Measurements from ENCODE around the gene MRPS9. TPM values are rescaled to one million over a fixed set of nuclear protein-coding genes. Genes with fewer than 3 reads are reported as not detected.

The MRPS9 gene
- total RNA-seq, 1 experiment from 2014 or later, result 49.7 TPM

DNA sequence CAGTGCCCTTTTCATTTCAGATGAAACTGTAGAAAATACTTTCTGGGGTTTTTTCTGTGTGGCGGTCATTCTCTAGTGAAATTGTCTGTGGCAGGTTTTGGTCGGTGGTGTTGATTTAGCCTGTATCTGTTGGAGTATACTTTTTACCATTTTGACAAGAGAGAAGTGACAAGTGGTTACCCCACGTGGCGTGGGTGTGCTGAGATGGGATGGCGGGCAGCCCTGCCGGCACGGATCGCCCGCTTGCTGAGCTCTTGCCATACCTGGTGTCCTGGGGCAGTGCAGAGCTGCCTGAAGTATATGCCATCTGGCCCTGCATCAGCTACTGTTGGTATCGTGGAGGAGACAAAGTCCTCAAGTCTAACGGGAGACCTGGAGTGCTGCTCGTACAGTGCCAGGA, 64.1 kb downstream of the MRPS9 start (continued):
- TF ChIP-seq, protein P1, sequence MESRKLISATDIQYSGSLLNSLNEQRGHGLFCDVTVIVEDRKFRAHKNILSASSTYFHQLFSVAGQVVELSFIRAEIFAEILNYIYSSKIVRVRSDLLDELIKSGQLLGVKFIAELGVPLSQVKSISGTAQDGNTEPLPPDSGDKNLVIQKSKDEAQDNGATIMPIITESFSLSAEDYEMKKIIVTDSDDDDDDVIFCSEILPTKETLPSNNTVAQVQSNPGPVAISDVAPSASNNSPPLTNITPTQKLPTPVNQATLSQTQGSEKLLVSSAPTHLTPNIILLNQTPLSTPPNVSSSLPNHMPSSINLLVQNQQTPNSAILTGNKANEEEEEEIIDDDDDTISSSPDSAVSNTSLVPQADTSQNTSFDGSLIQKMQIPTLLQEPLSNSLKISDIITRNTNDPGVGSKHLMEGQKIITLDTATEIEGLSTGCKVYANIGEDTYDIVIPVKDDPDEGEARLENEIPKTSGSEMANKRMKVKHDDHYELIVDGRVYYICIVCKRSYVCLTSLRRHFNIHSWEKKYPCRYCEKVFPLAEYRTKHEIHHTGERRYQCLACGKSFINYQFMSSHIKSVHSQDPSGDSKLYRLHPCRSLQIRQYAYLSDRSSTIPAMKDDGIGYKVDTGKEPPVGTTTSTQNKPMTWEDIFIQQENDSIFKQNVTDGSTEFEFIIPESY (IDR thresholded peaks at IDR 0.05; ENCODE audit: extremely low read depth, insufficient replicate concordance, low read length), result no peak
- no peak for TF ChIP-seq SIN3A (IDR thresholded peaks at IDR 0.05; ENCODE audit: low read depth)
- TF ChIP-seq EGR1 (IDR thresholded peaks at IDR 0.05; ENCODE audit: low read depth), result no peak

- Histone ChIP-seq H3K4me2 (ENCODE audit: low read length) (peak overlapping the region; percentile 52), H2AFZ (ENCODE audit: low read depth, low read length, poor library complexity, severe bottlenecking) (no peak overlapping the region), H3K4me1 (ENCODE audit: control insufficient read depth in 1 of 2, insufficient read depth in 2 of 2, low read length in 2 of 2) (peaks cover 17 to 29% of the 10 kb centered on the region in 2 experiments), H3K9me2 (ENCODE audit: insufficient read depth) (no peaks in the 10 kb centered on the region), H3K36me3 (ENCODE audit: control insufficient read depth in 1 of 2, insufficient read depth in 2 of 2, low read length in 2 of 2) (no peaks in the 10 kb centered on the region; a peak in 1 of 4 replicates), H3K27me3 (ENCODE audit: insufficient read depth, low read length) (no peaks in the 10 kb centered on the region), H3K9ac (ENCODE audit: low read length) (no peak overlapping the region; the same call in 1 of the 2 replicates), H3K27ac (ENCODE audit: low read depth, low read length) (peak overlapping the region; percentile 36; the same call in 1 of the 2 replicates), H4K20me1 (ENCODE audit: insufficient read depth) (no peaks in the 10 kb centered on the region), H3K4me3 (replicated peaks in 1 of 2; ENCODE audit: low read depth in 1 of 2, low read length in 2 of 2) (no peak overlapping the region), H3K79me2 (ENCODE audit: insufficient read depth, low read length) (no peaks in the 10 kb centered on the region), H3K9me3 (ENCODE audit: control insufficient read depth in 1 of 2, insufficient read depth in 1 of 2, low read depth in 1 of 2, low read length in 2 of 2) (no peaks in the 10 kb centered on the region)
- peak; percentile 97 for ATAC-seq
- TF ChIP-seq RAD21 (IDR thresholded peaks at IDR 0.05; ENCODE audit: low read depth) (no peak), SP1 (IDR thresholded peaks at IDR 0.05; ENCODE audit: low read depth) (peak; percentile 62), FOSL1 (IDR thresholded peaks at IDR 0.05; ENCODE audit: low read depth) (peak; percentile 57), SIN3A (IDR thresholded peaks at IDR 0.05; ENCODE audit: low read depth) (no peak), POLR2AphosphoS5 (IDR thresholded peaks at IDR 0.05; ENCODE audit: low read depth, low read length) (peak; percentile 25; the same call in 1 of the 2 replicates), JUND (IDR thresholded peaks at IDR 0.05) (peak; percentile 54), CTCF (IDR thresholded peaks at IDR 0.05 in 2 of 3, conservative IDR thresholded peaks at IDR 0.05 in 1 of 3; ENCODE audit: borderline replicate concordance in 1 of 3, insufficient read depth in 1 of 3, low read depth in 2 of 3, low read length in 2 of 3) (no peak), CBX3 (IDR thresholded peaks at IDR 0.05; ENCODE audit: low read depth) (peak; percentile 66; the same call in 1 of the 2 replicates), POLR2A (IDR thresholded peaks at IDR 0.05; ENCODE audit: borderline replicate concordance, extremely low read depth, insufficient read depth, insufficient read length) (no peak), ELF1 (IDR thresholded peaks at IDR 0.05; ENCODE audit: borderline replicate concordance, low read depth) (0 out of 2 replicates have a peak, but pooled peaks have one; percentile 25), SRF (IDR thresholded peaks at IDR 0.05; ENCODE audit: low read depth) (no peak), CEBPB (IDR thresholded peaks at IDR 0.05; ENCODE audit: low read depth) (no peak)
- TF ChIP-seq, protein P1 (IDR thresholded peaks at IDR 0.05; ENCODE audit: extremely low read depth, insufficient replicate concordance, low read length), result no peak
- TF ChIP-seq, protein P2, sequence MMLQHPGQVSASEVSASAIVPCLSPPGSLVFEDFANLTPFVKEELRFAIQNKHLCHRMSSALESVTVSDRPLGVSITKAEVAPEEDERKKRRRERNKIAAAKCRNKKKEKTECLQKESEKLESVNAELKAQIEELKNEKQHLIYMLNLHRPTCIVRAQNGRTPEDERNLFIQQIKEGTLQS (IDR thresholded peaks at IDR 0.05), result no peak
- TF ChIP-seq, protein P3, sequence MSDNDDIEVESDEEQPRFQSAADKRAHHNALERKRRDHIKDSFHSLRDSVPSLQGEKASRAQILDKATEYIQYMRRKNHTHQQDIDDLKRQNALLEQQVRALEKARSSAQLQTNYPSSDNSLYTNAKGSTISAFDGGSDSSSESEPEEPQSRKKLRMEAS (IDR thresholded peaks at IDR 0.05), result peak; percentile 88
- peak; percentile 64 for DNase-seq (ENCODE audit: low read depth, low spot score)
- ChIA-PET CTCF (interaction anchor here (0.8 to 2.1 kb wide), 2 partner anchors 12 to 133 kb away, joined by 3 to 13 read pairs; no protein-coding TSS in a partner anchor), RAD21 (ENCODE audit: low non-redundant PET in 1 of 2, low total read pairs in 2 of 2, uncharacterized antibody in 2 of 2, unreplicated experiment in 2 of 2) (interaction anchor here in 1 of 2 experiments (1.0 kb wide), 1 partner anchor 133 kb away, joined by 3 read pairs; no protein-coding TSS in a partner anchor), POLR2A (no interaction called here)
- no TSS peak for BruUV-seq (replicated peaks)
- intact Hi-C loops (cut with micrococcal nuclease), result no loop called here
Observed at GRCh38 chr2:105102963-105103421, 65.1 kb downstream of the MRPS9 start.
